ENCODE measurements around the gene GRIK4. TPM values are rescaled to one million over a fixed set of nuclear protein-coding genes. Genes with fewer than 3 reads are reported as not detected.

The GRIK4 gene
- polyA plus RNA-seq, 1 of the 3 experiments (the other 2 are of a cell fraction): 0.03 TPM

DNA sequence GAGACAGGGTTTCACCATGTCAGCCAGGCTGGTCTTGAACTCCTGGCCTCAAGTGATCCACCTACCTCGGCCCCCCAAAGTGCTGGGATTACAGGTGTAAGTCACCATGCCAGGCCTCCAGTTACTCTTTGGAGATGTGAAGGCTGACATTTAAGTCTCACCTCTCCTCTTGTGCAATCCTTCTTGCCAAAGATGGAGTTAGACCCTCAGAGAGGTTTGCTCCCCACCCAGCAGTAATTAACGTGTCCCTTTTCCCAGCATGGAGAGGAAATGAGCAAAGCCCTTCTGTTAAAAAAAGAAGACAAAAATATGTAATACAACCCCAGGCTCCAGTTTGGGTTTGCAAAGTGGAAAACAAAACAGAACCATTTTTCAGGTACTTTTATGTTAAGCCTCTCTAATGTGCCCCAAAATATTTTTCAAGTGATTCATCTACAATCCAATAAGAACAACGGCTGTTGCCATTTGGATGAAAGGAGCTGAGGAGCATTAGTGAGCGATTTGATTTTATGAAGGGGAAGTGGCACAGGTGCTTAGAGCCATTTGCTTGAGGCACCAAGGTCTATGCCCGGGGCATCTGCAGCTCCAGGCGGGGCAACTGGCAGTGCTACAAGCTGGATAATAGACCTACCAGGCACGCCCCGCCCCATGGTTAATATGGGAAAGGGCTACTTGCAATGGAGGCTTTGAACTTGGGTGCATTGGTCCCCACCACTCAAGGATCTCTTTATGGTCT, 57.2 kb downstream of the GRIK4 start:
- Histone ChIP-seq H3K9ac (no peak overlapping the region), H3K9me3 (no peaks in the 10 kb centered on the region), H3F3A (replicated peaks; ENCODE audit: insufficient read depth) (no peaks in the 10 kb centered on the region), H3K27ac (ENCODE audit: low read depth in 2 of 2, low read length in 1 of 2) (no peak overlapping the region), H3K4me2 (no peak overlapping the region), H3K79me2 (ENCODE audit: insufficient read depth) (no peaks in the 10 kb centered on the region), H4K20me1 (ENCODE audit: insufficient read depth) (no peaks in the 10 kb centered on the region), H3K4me3 (ENCODE audit: low read depth in 2 of 2, low read length in 1 of 2) (no peak overlapping the region), H3K4me1 (ENCODE audit: control insufficient read depth in 1 of 2, insufficient read depth in 2 of 2, low read depth in 1 of 2, low read length in 1 of 2) (no peaks in the 10 kb centered on the region), H3K36me3 (replicated peaks in 1 of 2; ENCODE audit: control insufficient read depth in 1 of 2, insufficient read depth in 2 of 2, low read length in 1 of 2) (no peaks in the 10 kb centered on the region), H3K9me2 (no peaks in the 10 kb centered on the region), H3K27me3 (ENCODE audit: insufficient read depth) (no peaks in the 10 kb centered on the region), H2AFZ (ENCODE audit: low read depth) (no peak overlapping the region)
- ChIA-PET POLR2A (no interaction called here), CTCF (interaction anchor here (0.6 kb wide), 1 partner anchor 334 kb away, joined by 3 read pairs; no protein-coding TSS in a partner anchor)
- DNase-seq: no peak
- TF ChIP-seq RXRA (IDR thresholded peaks at IDR 0.05; ENCODE audit: borderline replicate concordance, low read depth): no peak
- no peak for TF ChIP-seq EP300 (IDR thresholded peaks at IDR 0.05; ENCODE audit: borderline replicate concordance in 1 of 2, low read depth in 1 of 2, low read length in 1 of 2)
- TF ChIP-seq, protein P1, sequence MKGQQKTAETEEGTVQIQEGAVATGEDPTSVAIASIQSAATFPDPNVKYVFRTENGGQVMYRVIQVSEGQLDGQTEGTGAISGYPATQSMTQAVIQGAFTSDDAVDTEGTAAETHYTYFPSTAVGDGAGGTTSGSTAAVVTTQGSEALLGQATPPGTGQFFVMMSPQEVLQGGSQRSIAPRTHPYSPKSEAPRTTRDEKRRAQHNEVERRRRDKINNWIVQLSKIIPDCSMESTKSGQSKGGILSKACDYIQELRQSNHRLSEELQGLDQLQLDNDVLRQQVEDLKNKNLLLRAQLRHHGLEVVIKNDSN (IDR thresholded peaks at IDR 0.05; ENCODE audit: borderline replicate concordance, low read depth): no peak
- WGBS (ENCODE audit: low lambda C conversion rate): 62% methylated on average over 8 of the region's 8 CpGs

DNA sequence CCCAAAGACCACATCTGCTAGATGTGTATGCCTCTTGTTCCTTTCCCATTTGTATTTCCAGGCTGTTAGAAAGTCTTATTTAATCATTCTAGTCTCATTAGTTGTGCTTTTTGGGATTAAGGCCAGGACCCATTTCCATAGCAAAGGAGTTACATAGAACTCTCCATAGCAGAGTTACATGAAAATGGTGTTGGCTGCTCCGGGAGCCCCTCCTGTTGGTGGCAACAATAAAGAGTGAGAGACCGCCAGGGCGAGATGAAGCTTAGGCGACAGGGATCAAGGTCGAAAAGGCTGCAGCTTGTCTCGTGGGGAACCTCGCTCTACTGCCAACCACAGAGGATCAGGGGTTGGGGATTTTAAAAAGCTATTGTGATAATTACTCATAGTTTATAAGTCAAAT, 58.3 kb downstream of the GRIK4 start:
- H3K4me3 ChIP-seq (ENCODE audit: low read depth in 2 of 2, low read length in 1 of 2): no peak overlapping the region
- no peaks in the 10 kb centered on the region for H4K20me1 ChIP-seq (ENCODE audit: insufficient read depth)
- H3K27ac ChIP-seq (ENCODE audit: low read depth in 2 of 2, low read length in 1 of 2): no peak overlapping the region
- H3K4me1 ChIP-seq (ENCODE audit: control insufficient read depth in 1 of 2, insufficient read depth in 2 of 2, low read depth in 1 of 2, low read length in 1 of 2): no peaks in the 10 kb centered on the region
- H3F3A ChIP-seq (replicated peaks; ENCODE audit: insufficient read depth): no peaks in the 10 kb centered on the region
- H3K27me3 ChIP-seq (ENCODE audit: insufficient read depth): no peaks in the 10 kb centered on the region
- ChIA-PET CTCF (interaction anchor here (1.1 to 1.8 kb wide), 2 partner anchors 58 to 232 kb away, joined by 4 to 6 read pairs; partner anchors contain the start of gene GRIK4), POLR2A (no interaction called here)
- H3K9me3 ChIP-seq: no peaks in the 10 kb centered on the region
- 71% methylated on average over 7 of the region's 7 CpGs for WGBS (ENCODE audit: low lambda C conversion rate)
- H3K9me2 ChIP-seq: no peaks in the 10 kb centered on the region
- no peak overlapping the region for H3K4me2 ChIP-seq
- no peak overlapping the region for H3K9ac ChIP-seq
- H3K36me3 ChIP-seq (replicated peaks in 1 of 2; ENCODE audit: control insufficient read depth in 1 of 2, insufficient read depth in 2 of 2, low read length in 1 of 2): no peaks in the 10 kb centered on the region
- no peak overlapping the region for H2AFZ ChIP-seq (ENCODE audit: low read depth)
- H3K79me2 ChIP-seq (ENCODE audit: insufficient read depth): no peaks in the 10 kb centered on the region
- DNase-seq: no peak
- TF ChIP-seq TAF1 (IDR thresholded peaks at IDR 0.05; ENCODE audit: borderline replicate concordance, low read depth, low read length): no peak
- TF ChIP-seq TCF12 (IDR thresholded peaks at IDR 0.05): no peak
- TF ChIP-seq, protein P2, sequence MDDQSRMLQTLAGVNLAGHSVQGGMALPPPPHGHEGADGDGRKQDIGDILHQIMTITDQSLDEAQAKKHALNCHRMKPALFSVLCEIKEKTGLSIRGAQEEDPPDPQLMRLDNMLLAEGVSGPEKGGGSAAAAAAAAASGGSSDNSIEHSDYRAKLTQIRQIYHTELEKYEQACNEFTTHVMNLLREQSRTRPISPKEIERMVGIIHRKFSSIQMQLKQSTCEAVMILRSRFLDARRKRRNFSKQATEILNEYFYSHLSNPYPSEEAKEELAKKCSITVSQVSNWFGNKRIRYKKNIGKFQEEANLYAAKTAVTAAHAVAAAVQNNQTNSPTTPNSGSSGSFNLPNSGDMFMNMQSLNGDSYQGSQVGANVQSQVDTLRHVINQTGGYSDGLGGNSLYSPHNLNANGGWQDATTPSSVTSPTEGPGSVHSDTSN (IDR thresholded peaks at IDR 0.05): no peak
- no peak for TF ChIP-seq TEAD4 (IDR thresholded peaks at IDR 0.05; ENCODE audit: borderline replicate concordance, insufficient read depth)
- TF ChIP-seq RAD21 (IDR thresholded peaks at IDR 0.05; ENCODE audit: low read length): no peak
- no peak for TF ChIP-seq SIN3A (IDR thresholded peaks at IDR 0.05; ENCODE audit: borderline replicate concordance, low read depth, low read length)
- no peak for TF ChIP-seq RFX5 (IDR thresholded peaks at IDR 0.05; ENCODE audit: low read length)
- TF ChIP-seq, protein P3, sequence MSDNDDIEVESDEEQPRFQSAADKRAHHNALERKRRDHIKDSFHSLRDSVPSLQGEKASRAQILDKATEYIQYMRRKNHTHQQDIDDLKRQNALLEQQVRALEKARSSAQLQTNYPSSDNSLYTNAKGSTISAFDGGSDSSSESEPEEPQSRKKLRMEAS (IDR thresholded peaks at IDR 0.05; ENCODE audit: low read depth): no peak
- no peak for TF ChIP-seq RXRA (IDR thresholded peaks at IDR 0.05; ENCODE audit: borderline replicate concordance, low read depth)
- TF ChIP-seq GATA2 (CRISPR knock-in tag; IDR thresholded peaks at IDR 0.05): no peak
- TF ChIP-seq, protein P4, sequence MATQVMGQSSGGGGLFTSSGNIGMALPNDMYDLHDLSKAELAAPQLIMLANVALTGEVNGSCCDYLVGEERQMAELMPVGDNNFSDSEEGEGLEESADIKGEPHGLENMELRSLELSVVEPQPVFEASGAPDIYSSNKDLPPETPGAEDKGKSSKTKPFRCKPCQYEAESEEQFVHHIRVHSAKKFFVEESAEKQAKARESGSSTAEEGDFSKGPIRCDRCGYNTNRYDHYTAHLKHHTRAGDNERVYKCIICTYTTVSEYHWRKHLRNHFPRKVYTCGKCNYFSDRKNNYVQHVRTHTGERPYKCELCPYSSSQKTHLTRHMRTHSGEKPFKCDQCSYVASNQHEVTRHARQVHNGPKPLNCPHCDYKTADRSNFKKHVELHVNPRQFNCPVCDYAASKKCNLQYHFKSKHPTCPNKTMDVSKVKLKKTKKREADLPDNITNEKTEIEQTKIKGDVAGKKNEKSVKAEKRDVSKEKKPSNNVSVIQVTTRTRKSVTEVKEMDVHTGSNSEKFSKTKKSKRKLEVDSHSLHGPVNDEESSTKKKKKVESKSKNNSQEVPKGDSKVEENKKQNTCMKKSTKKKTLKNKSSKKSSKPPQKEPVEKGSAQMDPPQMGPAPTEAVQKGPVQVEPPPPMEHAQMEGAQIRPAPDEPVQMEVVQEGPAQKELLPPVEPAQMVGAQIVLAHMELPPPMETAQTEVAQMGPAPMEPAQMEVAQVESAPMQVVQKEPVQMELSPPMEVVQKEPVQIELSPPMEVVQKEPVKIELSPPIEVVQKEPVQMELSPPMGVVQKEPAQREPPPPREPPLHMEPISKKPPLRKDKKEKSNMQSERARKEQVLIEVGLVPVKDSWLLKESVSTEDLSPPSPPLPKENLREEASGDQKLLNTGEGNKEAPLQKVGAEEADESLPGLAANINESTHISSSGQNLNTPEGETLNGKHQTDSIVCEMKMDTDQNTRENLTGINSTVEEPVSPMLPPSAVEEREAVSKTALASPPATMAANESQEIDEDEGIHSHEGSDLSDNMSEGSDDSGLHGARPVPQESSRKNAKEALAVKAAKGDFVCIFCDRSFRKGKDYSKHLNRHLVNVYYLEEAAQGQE (IDR thresholded peaks at IDR 0.05; ENCODE audit: low read depth, low read length): no peak
- TF ChIP-seq FOXJ3 (CRISPR knock-in tag; IDR thresholded peaks at IDR 0.05): no peak
- TF ChIP-seq CHD2 (IDR thresholded peaks at IDR 0.05; ENCODE audit: low read length, partially characterized antibody): no peak
- no peak for TF ChIP-seq FOXM1 (IDR thresholded peaks at IDR 0.05; ENCODE audit: low read depth)
- TF ChIP-seq, protein P5, sequence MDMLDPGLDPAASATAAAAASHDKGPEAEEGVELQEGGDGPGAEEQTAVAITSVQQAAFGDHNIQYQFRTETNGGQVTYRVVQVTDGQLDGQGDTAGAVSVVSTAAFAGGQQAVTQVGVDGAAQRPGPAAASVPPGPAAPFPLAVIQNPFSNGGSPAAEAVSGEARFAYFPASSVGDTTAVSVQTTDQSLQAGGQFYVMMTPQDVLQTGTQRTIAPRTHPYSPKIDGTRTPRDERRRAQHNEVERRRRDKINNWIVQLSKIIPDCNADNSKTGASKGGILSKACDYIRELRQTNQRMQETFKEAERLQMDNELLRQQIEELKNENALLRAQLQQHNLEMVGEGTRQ (IDR thresholded peaks at IDR 0.05; ENCODE audit: borderline replicate concordance, low read depth, low read length): no peak
- no peak for TF ChIP-seq SMC3 (IDR thresholded peaks at IDR 0.05; ENCODE audit: low read depth, low read length)
- no peak for TF ChIP-seq MEF2A (IDR thresholded peaks at IDR 0.05; ENCODE audit: borderline replicate concordance, low read depth)
- TF ChIP-seq NFIC (IDR thresholded peaks at IDR 0.05; ENCODE audit: borderline replicate concordance): no peak

All from SK-N-SH (cell line).